Lower leg skin (tissue), 4 donors: ENCODE data around the gene DPP8. TPM values are rescaled to one million over a fixed set of nuclear protein-coding genes. Genes with fewer than 3 reads are reported as not detected.

ENCODE experiments used
- DNase-seq, 2 donors: peaks; one replicate each; pipeline ENCODE4 v3.0.0-alpha.2; 2019; ENCODE audit warnings: low spot score in 2 of 2
- H3K4me3 ChIP-seq: fragments of 200-600 bp; sonication (generic); 2 replicates; pipeline ENCODE4 v1.5.1; 2017; ENCODE audit warnings: mild to moderate bottlenecking, low read depth; ENCODE audit not compliant: poor library complexity, severe bottlenecking
- POLR2A ChIP-seq, 2 donors: fragments of 450-650 bp; IDR thresholded peaks; one replicate each; pipeline ENCODE4 v1.6.1; 2016 to 2017; ENCODE audit warnings: antibody characterized with exemption in 2 of 2, mild to moderate bottlenecking in 1 of 2, moderate library complexity in 1 of 2
- WGBS, 2 donors: methylation state at CpG; one replicate each; pipeline ENCODE4 v1.1.5; 2018; 5-methylcytosine and 5-hydroxymethylcytosine counted together
- intact Hi-C: fragments of 100-400 bp; cut with DNase I; formaldehyde crosslinking; loops from one replicate; pipeline ENCODE4 v1.15.0; 2023; ENCODE audit warnings: low total_unique reads
- total RNA-seq, 4 donors: library from RNA; depleted of rRNA; stranded (reverse); fragments of >200 nt; gene quantifications; one replicate each; pipeline ENCODE4 v1.1.0, GENCODE V29; 2016
- TF ChIP-seq, protein P1 (sequence below), 3 donors: fragments of 450-650 bp; IDR thresholded peaks; one replicate each; pipeline ENCODE4 v1.5.1; 2016; ENCODE audit warnings: antibody characterized with exemption in 3 of 3, mild to moderate bottlenecking in 3 of 3, moderate library complexity in 2 of 3

The DPP8 gene
- total RNA-seq, 4 donors from 2014 or later, result 23.3 to 35.4 (median 31.1) TPM

DNA sequence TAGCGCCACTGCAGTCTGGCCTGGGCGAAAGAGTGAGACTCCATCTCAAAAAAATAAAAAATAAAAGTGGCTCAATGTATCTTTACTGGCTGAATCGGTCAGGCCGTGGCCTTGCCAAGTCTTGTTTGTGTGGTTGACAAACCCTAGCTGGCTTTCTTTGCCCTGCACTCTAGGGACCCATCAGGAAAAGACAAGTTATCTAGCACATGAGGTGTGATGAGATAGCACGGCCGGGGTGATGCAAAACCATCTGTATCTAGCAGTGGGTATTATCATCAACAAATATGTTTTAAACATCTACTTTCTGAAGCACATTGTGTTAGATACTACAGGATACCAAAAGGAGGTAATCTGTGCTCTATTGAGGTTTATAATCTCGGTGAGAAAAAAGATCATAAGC lies 3.9 kb upstream of the DPP8 start:
- WGBS, 2 donors, result 91 to 94% methylated on average over 7 of the region's 7 CpGs
- no peak for DNase-seq
- intact Hi-C loops, result no loop called here
- TF ChIP-seq, protein P1, sequence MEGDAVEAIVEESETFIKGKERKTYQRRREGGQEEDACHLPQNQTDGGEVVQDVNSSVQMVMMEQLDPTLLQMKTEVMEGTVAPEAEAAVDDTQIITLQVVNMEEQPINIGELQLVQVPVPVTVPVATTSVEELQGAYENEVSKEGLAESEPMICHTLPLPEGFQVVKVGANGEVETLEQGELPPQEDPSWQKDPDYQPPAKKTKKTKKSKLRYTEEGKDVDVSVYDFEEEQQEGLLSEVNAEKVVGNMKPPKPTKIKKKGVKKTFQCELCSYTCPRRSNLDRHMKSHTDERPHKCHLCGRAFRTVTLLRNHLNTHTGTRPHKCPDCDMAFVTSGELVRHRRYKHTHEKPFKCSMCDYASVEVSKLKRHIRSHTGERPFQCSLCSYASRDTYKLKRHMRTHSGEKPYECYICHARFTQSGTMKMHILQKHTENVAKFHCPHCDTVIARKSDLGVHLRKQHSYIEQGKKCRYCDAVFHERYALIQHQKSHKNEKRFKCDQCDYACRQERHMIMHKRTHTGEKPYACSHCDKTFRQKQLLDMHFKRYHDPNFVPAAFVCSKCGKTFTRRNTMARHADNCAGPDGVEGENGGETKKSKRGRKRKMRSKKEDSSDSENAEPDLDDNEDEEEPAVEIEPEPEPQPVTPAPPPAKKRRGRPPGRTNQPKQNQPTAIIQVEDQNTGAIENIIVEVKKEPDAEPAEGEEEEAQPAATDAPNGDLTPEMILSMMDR (IDR thresholded peaks at IDR 0.05), result no peak
- no peak for TF ChIP-seq POLR2A (IDR thresholded peaks at IDR 0.05)
- H3K4me3 ChIP-seq, result no peak overlapping the region

DNA sequence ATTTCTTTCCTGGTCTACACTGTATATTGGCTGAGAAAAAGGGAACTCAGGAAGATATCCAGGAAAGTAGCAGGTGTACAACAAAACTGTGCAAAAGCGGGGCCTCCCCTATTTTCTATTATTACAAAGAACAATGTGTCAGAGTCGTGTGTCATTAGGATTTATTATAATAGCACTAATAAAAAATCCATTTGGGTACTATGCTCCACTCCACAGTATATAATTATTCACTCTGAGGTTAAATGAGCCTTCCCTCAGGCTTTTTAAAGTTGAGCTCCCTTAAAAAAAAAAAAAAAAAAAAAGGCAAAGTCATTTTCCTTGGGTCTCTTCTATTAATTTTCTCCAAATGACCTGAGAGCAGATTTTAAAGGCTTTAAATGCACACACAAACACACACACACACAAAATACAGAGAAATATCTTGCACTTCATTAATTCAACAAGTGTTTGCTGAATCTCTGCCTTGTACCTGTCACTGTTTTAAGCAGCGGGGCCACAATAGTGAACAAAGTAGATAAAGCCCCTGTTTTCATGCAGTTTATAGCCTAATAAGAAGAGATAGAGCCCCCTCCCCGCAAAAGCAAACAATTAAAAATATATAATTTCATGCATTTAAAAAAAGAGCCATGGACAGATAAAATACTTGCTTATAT lies 1.3 kb upstream of the DPP8 start:
- no peak for TF ChIP-seq POLR2A (IDR thresholded peaks at IDR 0.05)
- TF ChIP-seq, protein P1 (IDR thresholded peaks at IDR 0.05), result no peak
- intact Hi-C loops, result no loop called here

DNA sequence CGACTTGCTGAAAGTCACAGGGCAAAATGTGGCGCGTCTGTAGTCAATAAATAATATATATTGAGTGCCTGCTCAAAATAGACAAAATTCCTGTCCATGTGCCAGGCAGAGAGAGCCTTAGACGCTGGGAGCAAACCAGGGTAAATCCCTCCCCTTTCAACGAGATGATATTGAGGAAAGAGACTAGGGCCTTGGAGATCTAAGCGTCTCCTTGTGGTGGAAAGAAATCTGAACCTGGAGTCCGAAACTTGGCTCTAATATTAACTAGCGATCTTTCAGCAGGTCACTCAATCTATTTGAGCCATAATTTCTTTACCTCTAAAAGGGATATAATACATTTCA lies 348 bp upstream of the DPP8 start:
- TF ChIP-seq, protein P1 (IDR thresholded peaks at IDR 0.05), result no peak
- no peak for TF ChIP-seq POLR2A (IDR thresholded peaks at IDR 0.05)
- H3K4me3 ChIP-seq, result no peak overlapping the region
- WGBS, 2 donors, result 27 to 38% methylated on average over 8 of the region's 8 CpGs
- DNase-seq, result no peak
- intact Hi-C loops, result no loop called here

More for the DNA sequence above, 1.3 kb upstream of the DPP8 start:
- no peak for DNase-seq
- 88 to 91% methylated on average over 4 of the region's 4 CpGs for WGBS, 2 donors
- H3K4me3 ChIP-seq, result no peak overlapping the region

DNA sequence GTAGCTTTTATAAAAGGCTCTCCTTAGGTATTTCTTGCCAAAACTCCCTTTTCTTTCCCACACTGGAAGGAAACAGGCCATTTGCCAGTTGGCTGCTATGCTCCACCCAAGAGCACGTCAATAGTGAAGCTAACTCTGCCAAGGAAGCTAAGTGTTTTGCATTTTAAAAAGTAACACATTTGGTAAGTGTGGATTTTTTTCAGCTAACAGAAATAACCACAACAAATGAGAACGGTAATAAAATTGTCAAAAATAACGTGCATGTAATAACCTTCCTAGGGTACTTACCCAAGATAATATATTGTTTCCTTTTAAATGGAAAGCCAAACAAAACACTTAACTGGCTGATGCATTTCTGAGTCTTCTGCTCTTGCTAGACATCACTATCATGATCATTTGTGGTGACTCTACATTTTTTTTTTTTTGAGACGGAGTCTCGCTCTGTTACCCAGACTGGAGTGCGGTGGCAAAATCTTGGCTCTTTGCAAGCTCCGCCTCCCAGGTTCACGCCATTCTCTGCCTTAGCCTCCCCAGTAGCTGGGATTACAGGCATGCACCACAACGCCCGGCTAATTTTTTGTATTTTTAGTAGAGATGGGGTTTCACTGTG lies 4.6 kb downstream of the DPP8 start:
- no peak for TF ChIP-seq POLR2A (IDR thresholded peaks at IDR 0.05)
- TF ChIP-seq, protein P1 (IDR thresholded peaks at IDR 0.05), result no peak
- DNase-seq, result peak in 1 of 2 donors; percentile 40
- intact Hi-C loops, result no loop called here
- WGBS, 2 donors, result 20 to 25% methylated on average over 10 of the region's 10 CpGs
- H3K4me3 ChIP-seq, result no peak overlapping the region

DNA sequence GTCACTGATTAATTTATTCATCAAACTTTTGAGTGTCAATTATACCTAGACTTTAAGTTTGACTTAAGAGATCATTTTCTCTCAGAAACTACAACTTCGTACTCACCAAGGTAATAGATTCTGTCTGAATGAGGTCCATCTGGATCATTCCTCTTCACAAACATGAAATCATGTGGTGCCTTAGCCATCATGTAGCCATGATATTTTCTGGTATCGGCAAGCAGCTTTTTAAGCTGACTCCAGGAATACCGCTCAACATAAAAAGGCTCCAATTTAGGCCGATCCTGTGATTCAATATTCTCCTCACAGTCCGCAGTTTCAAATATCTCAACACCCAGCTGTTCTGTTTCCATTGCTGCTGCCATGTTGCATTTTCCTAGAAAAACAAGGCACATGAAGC lies 5.3 kb downstream of the DPP8 start:
- TF ChIP-seq, protein P1 (IDR thresholded peaks at IDR 0.05), result no peak
- TF ChIP-seq POLR2A (IDR thresholded peaks at IDR 0.05), result no peak
- intact Hi-C loops, result no loop called here
- DNase-seq, result no peak

More for the DNA sequence above, 5.3 kb downstream of the DPP8 start:
- 90 to 93% methylated on average over 5 of the region's 5 CpGs for WGBS, 2 donors
- no peak overlapping the region for H3K4me3 ChIP-seq
